ENCODE data around the gene BNIP3. TPM values are rescaled to one million over a fixed set of nuclear protein-coding genes. Genes with fewer than 3 reads are reported as not detected.
A peak's percentile ranks its signal among the peaks of the same experiment; 100 is the strongest.

The BNIP3 gene
- total and polyA plus RNA-seq, 3 experiments from 2014 or later = 26.3 to 40.7 (median 39.8) TPM

DNA sequence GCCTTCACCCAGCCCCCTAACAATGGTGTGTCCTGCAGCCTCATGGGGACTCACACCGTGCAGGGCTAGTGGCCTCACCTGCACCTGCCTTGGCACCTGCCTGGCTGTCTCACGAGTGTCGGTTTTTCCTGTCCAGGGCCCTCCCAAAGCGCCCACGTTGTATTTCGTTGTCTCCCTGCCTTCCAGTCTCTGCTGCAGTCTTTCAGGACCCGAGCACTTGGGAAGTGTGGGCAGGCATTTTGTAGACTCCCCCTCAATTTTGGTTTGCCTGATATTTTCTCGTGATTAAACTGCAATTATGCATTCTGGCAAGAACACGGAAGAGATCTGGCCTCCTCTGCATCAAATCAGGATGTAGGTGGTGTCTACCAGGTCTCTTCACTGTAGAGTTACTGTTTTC, 17.9 kb downstream of the BNIP3 start:
- Histone ChIP-seq H3K4me3 (ENCODE audit: low read length) (no peak overlapping the region), H3K4me1 (ENCODE audit: insufficient read depth, low read length) (peaks cover 19% of the 10 kb centered on the region), H3K27ac (ENCODE audit: low read depth, low read length) (no peak overlapping the region), H3K27me3 (ENCODE audit: insufficient read depth, low read length, poor library complexity, severe bottlenecking) (no peaks in the 10 kb centered on the region), H3K36me3 (ENCODE audit: insufficient read depth, low read length) (peaks cover 3% of the 10 kb centered on the region), H3K9me3 (ENCODE audit: low read length) (no peaks in the 10 kb centered on the region)
- Mint-ChIP-seq H3K4me1 (peaks cover 14 to 23% (median 19%) of the 10 kb centered on the region in 3 donors), H3K36me3 (peaks cover 0 to 34% (median 5%) of the 10 kb centered on the region in 3 donors), H3K27ac (peak overlapping the region in 2 of 8 donors; percentile 19 to 39), H3K4me3 (no peak overlapping the region), H3K27me3 (no peaks in the 10 kb centered on the region), H3K9me3 (no peaks in the 10 kb centered on the region)
- ChIA-PET POLR2A (no interaction called here), CTCF (no interaction called here)
- DNase-seq = no peak

DNA sequence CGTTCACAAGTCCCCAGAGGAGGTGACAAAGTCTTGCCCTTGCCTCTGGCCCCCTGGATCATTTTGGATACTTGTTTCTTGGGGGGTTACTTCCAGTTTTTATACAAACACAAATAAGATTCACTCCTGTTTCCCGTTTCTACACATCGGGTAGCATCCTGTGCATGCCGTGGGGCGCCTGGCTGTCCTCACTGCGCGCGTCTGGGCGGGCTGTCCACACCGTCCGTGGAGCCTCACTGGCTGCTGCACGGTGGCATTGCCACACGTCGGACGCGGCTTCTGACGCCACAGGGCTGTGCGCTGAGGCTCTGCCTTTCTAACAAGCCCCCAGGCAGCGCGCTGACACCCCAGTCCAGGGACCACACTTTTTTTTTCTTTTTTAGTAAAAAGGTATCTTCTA, 18.4 kb downstream of the BNIP3 start:
- peaks cover 14 to 23% (median 19%) of the 10 kb centered on the region in 3 donors for H3K4me1 Mint-ChIP-seq
- H3K27ac ChIP-seq (ENCODE audit: low read depth, low read length) = no peak overlapping the region
- ChIA-PET CTCF (no interaction called here), POLR2A (no interaction called here)
- no peaks in the 10 kb centered on the region for H3K27me3 Mint-ChIP-seq
- DNase-seq = no peak
- H3K36me3 Mint-ChIP-seq = peaks cover 0 to 29% (median 3%) of the 10 kb centered on the region in 3 donors
- no peak overlapping the region for H3K4me3 Mint-ChIP-seq
- no peaks in the 10 kb centered on the region for H3K36me3 ChIP-seq (ENCODE audit: insufficient read depth, low read length)
- no peaks in the 10 kb centered on the region for H3K9me3 ChIP-seq (ENCODE audit: low read length)
- H3K4me3 ChIP-seq (ENCODE audit: low read length) = no peak overlapping the region
- no peak overlapping the region for H3K27ac Mint-ChIP-seq
- no peaks in the 10 kb centered on the region for H3K9me3 Mint-ChIP-seq
- no peaks in the 10 kb centered on the region for H3K27me3 ChIP-seq (ENCODE audit: insufficient read depth, low read length, poor library complexity, severe bottlenecking)
- peaks cover 19% of the 10 kb centered on the region for H3K4me1 ChIP-seq (ENCODE audit: insufficient read depth, low read length)

DNA sequence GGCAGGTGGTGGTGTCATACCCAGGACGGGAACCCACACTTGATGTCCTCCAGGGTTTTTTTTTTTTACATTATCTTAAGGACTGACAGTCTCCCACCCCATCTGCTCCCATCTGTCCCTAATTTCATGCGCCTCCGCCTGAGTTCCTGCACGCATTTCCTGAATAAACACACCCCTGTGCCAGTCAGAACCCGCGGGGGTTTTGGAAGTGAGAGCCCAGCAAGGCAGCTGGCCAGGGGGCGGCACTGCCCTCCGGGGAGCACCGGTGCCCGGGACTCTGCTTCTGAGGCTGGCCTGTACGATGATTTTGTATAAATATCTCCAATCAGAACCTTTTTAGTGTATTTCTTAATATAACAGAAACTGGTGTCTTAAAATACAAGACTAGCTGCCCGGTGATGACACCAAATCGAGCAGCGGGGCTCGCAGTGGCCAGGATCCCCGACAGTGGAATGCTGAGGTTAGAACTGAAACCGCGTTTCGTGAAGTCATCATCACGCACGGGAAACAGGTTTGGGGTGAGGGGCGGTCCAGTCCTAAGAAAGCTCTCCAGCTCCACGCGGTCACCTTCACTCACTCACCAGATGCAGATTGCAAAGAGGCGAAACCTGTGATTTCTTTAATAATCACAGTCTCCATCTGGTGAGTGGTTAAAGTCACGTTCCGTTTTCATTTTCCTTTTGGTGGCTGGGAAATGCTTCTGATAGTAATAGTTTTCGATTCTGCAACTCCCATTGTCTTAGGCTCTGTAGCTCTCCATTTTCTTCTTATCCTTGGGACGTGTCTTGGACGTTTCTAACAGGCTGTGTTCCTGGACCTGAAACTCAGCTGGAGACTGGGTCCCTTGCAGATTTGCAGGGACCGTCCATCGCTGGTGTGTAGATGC, 19.7 kb downstream of the BNIP3 start:
- CTCF ChIA-PET = interaction anchor here (1.3 kb wide), 1 partner anchor 76 kb away, joined by 3 read pairs; no protein-coding TSS in a partner anchor
- peak overlapping the region in 2 of 7 donors; percentile 29 to 61 for H3K4me3 Mint-ChIP-seq

DNA sequence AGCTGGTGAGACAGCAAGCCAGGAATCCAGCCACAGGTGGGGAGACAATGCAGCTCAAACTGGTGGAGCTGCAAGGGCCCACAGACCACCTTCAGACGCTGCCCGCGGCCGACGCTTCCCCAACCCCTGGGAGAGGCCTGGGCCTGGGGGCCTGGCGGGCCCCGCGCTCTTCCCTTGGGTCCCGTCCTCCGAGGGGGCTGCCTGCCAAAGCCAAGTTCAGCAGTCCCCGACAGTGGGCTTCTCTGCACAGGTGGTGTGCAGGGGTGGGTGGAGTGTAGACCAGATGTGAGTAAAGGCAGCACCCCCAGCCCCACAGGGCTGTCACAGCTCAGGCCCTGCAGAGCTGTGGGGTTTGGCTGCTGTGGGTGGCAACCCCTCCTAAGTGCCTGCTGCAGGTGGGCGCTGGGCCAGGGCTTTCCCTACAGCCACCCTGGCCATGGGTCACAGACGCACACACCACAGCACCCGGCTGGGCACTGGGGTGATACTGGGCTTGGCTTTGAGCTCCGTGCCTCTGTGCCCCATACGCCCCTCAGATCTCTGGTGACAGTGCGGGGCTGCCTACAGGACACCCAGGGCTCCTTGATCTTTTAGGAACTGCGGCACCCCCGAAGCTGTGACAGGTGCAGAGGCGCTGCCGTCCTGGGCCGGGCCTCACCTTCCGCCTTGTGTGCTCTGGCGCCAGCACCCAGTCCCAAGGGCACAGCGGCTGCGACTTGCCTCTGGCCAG, 20.5 kb downstream of the BNIP3 start:
- H3K27ac ChIP-seq (ENCODE audit: low read depth, low read length) = no peak overlapping the region
- CTCF ChIA-PET = interaction anchor here (1.3 kb wide), 1 partner anchor 75 kb away, joined by 3 read pairs; no protein-coding TSS in a partner anchor

More for the DNA sequence above, 19.7 kb downstream of the BNIP3 start:
- H3K27me3 Mint-ChIP-seq = no peaks in the 10 kb centered on the region
- H3K4me1 Mint-ChIP-seq = peaks cover 14 to 23% (median 19%) of the 10 kb centered on the region in 3 donors
- Histone ChIP-seq H3K36me3 (ENCODE audit: insufficient read depth, low read length) (peaks cover 2% of the 10 kb centered on the region), H3K9me3 (ENCODE audit: low read length) (no peaks in the 10 kb centered on the region), H3K4me3 (ENCODE audit: low read length) (no peak overlapping the region), H3K4me1 (ENCODE audit: insufficient read depth, low read length) (peaks cover 19% of the 10 kb centered on the region), H3K27ac (ENCODE audit: low read depth, low read length) (no peak overlapping the region), H3K27me3 (ENCODE audit: insufficient read depth, low read length, poor library complexity, severe bottlenecking) (no peaks in the 10 kb centered on the region)
- POLR2A ChIA-PET = no interaction called here
- DNase-seq = no peak
- H3K36me3 Mint-ChIP-seq = peaks cover 0 to 29% (median 11%) of the 10 kb centered on the region in 3 donors
- H3K27ac Mint-ChIP-seq = peak overlapping the region in 2 of 8 donors; percentile 43 to 74
- no peaks in the 10 kb centered on the region for H3K9me3 Mint-ChIP-seq

DNA sequence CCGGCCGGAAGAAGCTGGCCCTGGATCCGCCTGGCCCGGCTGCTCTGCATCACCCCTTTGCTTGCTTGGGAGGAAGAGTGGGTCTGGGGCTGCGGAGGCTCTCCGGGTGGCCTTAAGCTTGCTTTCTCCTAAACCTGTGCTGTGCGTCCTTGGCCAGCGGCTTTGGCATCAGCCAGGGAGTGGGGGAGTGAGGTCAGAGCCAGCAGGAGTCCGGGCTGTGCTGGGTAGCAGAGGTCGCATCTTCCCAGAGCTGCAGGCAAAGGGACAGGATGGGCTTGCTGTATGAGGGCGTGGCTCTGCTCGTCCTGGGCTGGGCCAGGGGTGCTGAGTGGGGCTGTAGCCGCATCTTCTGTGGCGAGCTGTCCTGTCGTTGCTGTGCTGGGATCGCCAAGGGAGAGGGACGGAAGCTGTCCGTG, 21.1 kb downstream of the BNIP3 start:
- H3K4me3 Mint-ChIP-seq = no peak overlapping the region
- Histone ChIP-seq H3K4me1 (ENCODE audit: insufficient read depth, low read length) (peaks cover 15% of the 10 kb centered on the region), H3K27me3 (ENCODE audit: insufficient read depth, low read length, poor library complexity, severe bottlenecking) (no peaks in the 10 kb centered on the region), H3K9me3 (ENCODE audit: low read length) (no peaks in the 10 kb centered on the region), H3K36me3 (ENCODE audit: insufficient read depth, low read length) (peaks cover 15% of the 10 kb centered on the region), H3K4me3 (ENCODE audit: low read length) (no peak overlapping the region), H3K27ac (ENCODE audit: low read depth, low read length) (no peak overlapping the region)
- no peak for DNase-seq
- H3K27ac Mint-ChIP-seq = no peak overlapping the region
- ChIA-PET POLR2A (no interaction called here), CTCF (no interaction called here)
- H3K9me3 Mint-ChIP-seq = no peaks in the 10 kb centered on the region
- peaks cover 10 to 20% (median 16%) of the 10 kb centered on the region in 3 donors for H3K4me1 Mint-ChIP-seq
- H3K36me3 Mint-ChIP-seq = peaks cover 7 to 39% (median 19%) of the 10 kb centered on the region in 3 donors
- H3K27me3 Mint-ChIP-seq = no peaks in the 10 kb centered on the region

More for the DNA sequence above, 20.5 kb downstream of the BNIP3 start:
- no peak overlapping the region for H3K27ac Mint-ChIP-seq
- no peaks in the 10 kb centered on the region for H3K27me3 ChIP-seq (ENCODE audit: insufficient read depth, low read length, poor library complexity, severe bottlenecking)
- no peak overlapping the region for H3K4me3 ChIP-seq (ENCODE audit: low read length)
- H3K4me1 ChIP-seq (ENCODE audit: insufficient read depth, low read length) = peaks cover 19% of the 10 kb centered on the region
- POLR2A ChIA-PET = no interaction called here
- H3K4me3 Mint-ChIP-seq = no peak overlapping the region
- DNase-seq = no peak
- peaks cover 1 to 33% (median 16%) of the 10 kb centered on the region in 3 donors for H3K36me3 Mint-ChIP-seq
- no peaks in the 10 kb centered on the region for H3K9me3 Mint-ChIP-seq
- H3K9me3 ChIP-seq (ENCODE audit: low read length) = no peaks in the 10 kb centered on the region
- peaks cover 10% of the 10 kb centered on the region for H3K36me3 ChIP-seq (ENCODE audit: insufficient read depth, low read length)
- no peaks in the 10 kb centered on the region for H3K27me3 Mint-ChIP-seq
- H3K4me1 Mint-ChIP-seq = peaks cover 14 to 23% (median 19%) of the 10 kb centered on the region in 3 donors

DNA sequence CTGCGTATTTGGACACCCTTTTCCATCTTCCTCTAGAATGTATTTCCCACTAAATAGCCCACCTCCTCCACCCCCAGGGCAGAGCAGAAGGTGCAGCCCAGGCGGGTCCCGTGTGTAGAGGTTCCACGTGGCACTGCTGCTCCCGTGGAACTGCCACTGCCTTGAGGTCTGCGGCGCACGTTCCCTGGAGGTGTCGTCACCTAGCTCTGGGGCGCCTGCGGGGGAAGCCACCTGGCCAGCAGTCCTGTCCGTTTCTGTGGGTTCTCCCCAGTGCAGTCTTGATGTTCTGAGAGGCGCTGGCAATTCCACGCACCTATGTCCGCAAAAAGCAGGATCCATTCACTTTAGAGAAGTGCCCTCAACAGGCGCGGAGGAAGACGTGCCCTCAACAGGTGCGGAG, 21.9 kb downstream of the BNIP3 start:
- Mint-ChIP-seq H3K9me3 (no peaks in the 10 kb centered on the region), H3K36me3 (peaks cover 13 to 43% (median 20%) of the 10 kb centered on the region in 3 donors), H3K4me1 (peaks cover 6 to 12% (median 9%) of the 10 kb centered on the region in 3 donors), H3K27ac (no peak overlapping the region), H3K27me3 (no peaks in the 10 kb centered on the region), H3K4me3 (no peak overlapping the region)
- ChIA-PET CTCF (no interaction called here), POLR2A (no interaction called here)
- no peak for DNase-seq
- peaks cover 21% of the 10 kb centered on the region for H3K36me3 ChIP-seq (ENCODE audit: insufficient read depth, low read length)
- peaks cover 7% of the 10 kb centered on the region for H3K4me1 ChIP-seq (ENCODE audit: insufficient read depth, low read length)
- no peaks in the 10 kb centered on the region for H3K9me3 ChIP-seq (ENCODE audit: low read length)
- H3K27ac ChIP-seq (ENCODE audit: low read depth, low read length) = no peak overlapping the region
- H3K27me3 ChIP-seq (ENCODE audit: insufficient read depth, low read length, poor library complexity, severe bottlenecking) = no peaks in the 10 kb centered on the region
- H3K4me3 ChIP-seq (ENCODE audit: low read length) = no peak overlapping the region

DNA sequence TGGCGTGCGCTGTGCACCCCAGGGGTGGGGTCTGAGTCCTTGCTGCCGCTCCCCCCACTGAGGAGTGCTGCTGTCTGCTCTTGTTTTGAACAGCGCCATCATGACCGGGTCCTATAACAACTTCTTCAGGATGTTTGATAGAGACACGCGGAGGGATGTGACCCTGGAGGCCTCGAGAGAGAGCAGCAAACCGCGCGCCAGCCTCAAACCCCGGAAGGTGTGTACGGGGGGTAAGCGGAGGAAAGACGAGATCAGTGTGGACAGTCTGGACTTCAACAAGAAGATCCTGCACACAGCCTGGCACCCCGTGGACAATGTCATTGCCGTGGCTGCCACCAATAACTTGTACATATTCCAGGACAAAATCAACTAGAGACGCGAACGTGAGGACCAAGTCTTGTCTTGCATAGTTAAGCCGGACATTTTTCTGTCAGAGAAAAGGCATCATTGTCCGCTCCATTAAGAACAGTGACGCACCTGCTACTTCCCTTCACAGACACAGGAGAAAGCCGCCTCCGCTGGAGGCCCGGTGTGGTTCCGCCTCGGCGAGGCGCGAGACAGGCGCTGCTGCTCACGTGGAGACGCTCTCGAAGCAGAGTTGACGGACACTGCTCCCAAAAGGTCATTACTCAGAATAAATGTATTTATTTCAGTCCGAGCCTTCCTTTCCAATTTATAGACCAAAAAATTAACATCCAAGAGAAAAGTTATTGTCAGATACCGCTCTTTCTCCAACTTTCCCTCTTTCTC, 26.0 kb downstream of the BNIP3 start:
- H3K4me1 Mint-ChIP-seq = no peaks in the 10 kb centered on the region
- Histone ChIP-seq H3K4me1 (ENCODE audit: insufficient read depth, low read length) (no peaks in the 10 kb centered on the region), H3K9me3 (ENCODE audit: low read length) (no peaks in the 10 kb centered on the region), H3K36me3 (ENCODE audit: insufficient read depth, low read length) (peaks cover 28% of the 10 kb centered on the region), H3K27ac (ENCODE audit: low read depth, low read length) (no peak overlapping the region), H3K27me3 (ENCODE audit: insufficient read depth, low read length, poor library complexity, severe bottlenecking) (no peaks in the 10 kb centered on the region), H3K4me3 (ENCODE audit: low read length) (no peak overlapping the region)
- H3K9me3 Mint-ChIP-seq = no peaks in the 10 kb centered on the region
- no peak overlapping the region for H3K4me3 Mint-ChIP-seq
- peak overlapping the region in 2 of 8 donors; percentile 22 to 66 for H3K27ac Mint-ChIP-seq
- ChIA-PET POLR2A (no interaction called here), CTCF (no interaction called here)
- no peaks in the 10 kb centered on the region for H3K27me3 Mint-ChIP-seq
- DNase-seq = no peak
- H3K36me3 Mint-ChIP-seq = peaks cover 16 to 67% (median 25%) of the 10 kb centered on the region in 3 donors
